CD8-positive, alpha-beta memory T cell (primary cell): ENCODE data around the gene LPA. TPM values are rescaled to one million over a fixed set of nuclear protein-coding genes. Genes with fewer than 3 reads are reported as not detected.
"Not testable (repeated sequence)": the region's sequence is repeated elsewhere in the genome, so short reads cannot be mapped to it uniquely, and the experiment has no call there.

Experiments used
- CTCF ChIA-PET: fragments of 350-600 bp; sonication (Branson Sonifier 250); formaldehyde crosslinking; loops from one replicate; lab custom pipeline; 2021; ENCODE audit warnings: antibody characterized with exemption; lab: Charles Lee
- POLR2A ChIA-PET: fragments of 350-600 bp; sonication (Branson Sonifier 250); formaldehyde crosslinking; loops from one replicate; lab custom pipeline; 2021; ENCODE audit warnings: antibody characterized with exemption; lab: Charles Lee
- DNase-seq, 5 donors: peaks; one replicate each; pipeline versions ENCODE4 v3.0.0 to v3.0.0-alpha.2; 2020 to 2022; ENCODE audit warnings: mixed read lengths in 1 of 5
- H3K27ac ChIP-seq: one replicate; pipeline ENCODE4 v1.7.0; 2013; ENCODE audit warnings: low read depth, mild to moderate bottlenecking, low read length, moderate library complexity
- H3K27me3 ChIP-seq: 2 replicates; pipeline ENCODE4 v1.7.0; 2013; ENCODE audit warnings: low read length, mild to moderate bottlenecking; ENCODE audit not compliant: insufficient read depth, poor library complexity, severe bottlenecking
- H3K36me3 ChIP-seq: 2 replicates; pipeline ENCODE4 v1.7.0; 2013; ENCODE audit warnings: mild to moderate bottlenecking, low read length, moderate library complexity; ENCODE audit not compliant: insufficient read depth
- H3K4me1 ChIP-seq: 2 replicates; pipeline ENCODE4 v1.7.0; 2013; ENCODE audit warnings: mild to moderate bottlenecking, low read length, moderate library complexity; ENCODE audit not compliant: insufficient read depth
- H3K4me3 ChIP-seq: 2 replicates; pipeline ENCODE4 v1.7.0; 2013; ENCODE audit warnings: mild to moderate bottlenecking, low read length
- H3K9me3 ChIP-seq: 2 replicates; pipeline ENCODE4 v1.7.0; 2013; ENCODE audit warnings: mild to moderate bottlenecking, low read length
- H3K27ac Mint-ChIP-seq, 8 donors: one replicate each; pipeline ENCODE4 v1.8.0; 2020 to 2021; ENCODE audit warnings: mixed read lengths in 8 of 8, mild to moderate bottlenecking in 6 of 8, inconsistent platforms in 3 of 8, moderate library complexity in 3 of 8
- H3K27me3 Mint-ChIP-seq, 2 donors: one replicate each; pipeline ENCODE4 v1.8.0; 2020 to 2021; ENCODE audit warnings: mixed read lengths in 2 of 2, mild to moderate bottlenecking in 1 of 2, moderate library complexity in 1 of 2
- H3K36me3 Mint-ChIP-seq, 3 donors: one replicate each; pipeline ENCODE4 v1.8.0; 2020 to 2021; ENCODE audit warnings: mixed read lengths in 3 of 3, inconsistent platforms in 1 of 3, mild to moderate bottlenecking in 1 of 3
- H3K4me1 Mint-ChIP-seq, 3 donors: one replicate each; pipeline ENCODE4 v1.8.0; 2020 to 2021; ENCODE audit warnings: mixed read lengths in 3 of 3, inconsistent platforms in 1 of 3, mild to moderate bottlenecking in 1 of 3
- H3K4me3 Mint-ChIP-seq, 7 donors: one replicate each; pipeline ENCODE4 v1.8.0; 2020 to 2021; ENCODE audit warnings: mixed read lengths in 7 of 7, mild to moderate bottlenecking in 6 of 7, moderate library complexity in 4 of 7, inconsistent platforms in 2 of 7
- H3K9me3 Mint-ChIP-seq, 5 donors: one replicate each; pipeline ENCODE4 v1.8.0; 2020 to 2022; ENCODE audit warnings: mixed read lengths in 5 of 5, mild to moderate bottlenecking in 3 of 5, moderate library complexity in 2 of 5, inconsistent platforms in 1 of 5
- polyA plus RNA-seq: library from polyadenylated mRNA; unstranded; fragments of 300-500 nt; fragmentation: Illumina TruSeq; gene quantifications from one replicate; pipeline ENCODE4 v1.2.3, GENCODE V29; 2021
- total RNA-seq, 2 experiments: library from RNA; stranded (reverse); gene quantifications; one replicate each; pipeline ENCODE4 v1.2.3, GENCODE V29; 2021

The LPA gene, protein sequence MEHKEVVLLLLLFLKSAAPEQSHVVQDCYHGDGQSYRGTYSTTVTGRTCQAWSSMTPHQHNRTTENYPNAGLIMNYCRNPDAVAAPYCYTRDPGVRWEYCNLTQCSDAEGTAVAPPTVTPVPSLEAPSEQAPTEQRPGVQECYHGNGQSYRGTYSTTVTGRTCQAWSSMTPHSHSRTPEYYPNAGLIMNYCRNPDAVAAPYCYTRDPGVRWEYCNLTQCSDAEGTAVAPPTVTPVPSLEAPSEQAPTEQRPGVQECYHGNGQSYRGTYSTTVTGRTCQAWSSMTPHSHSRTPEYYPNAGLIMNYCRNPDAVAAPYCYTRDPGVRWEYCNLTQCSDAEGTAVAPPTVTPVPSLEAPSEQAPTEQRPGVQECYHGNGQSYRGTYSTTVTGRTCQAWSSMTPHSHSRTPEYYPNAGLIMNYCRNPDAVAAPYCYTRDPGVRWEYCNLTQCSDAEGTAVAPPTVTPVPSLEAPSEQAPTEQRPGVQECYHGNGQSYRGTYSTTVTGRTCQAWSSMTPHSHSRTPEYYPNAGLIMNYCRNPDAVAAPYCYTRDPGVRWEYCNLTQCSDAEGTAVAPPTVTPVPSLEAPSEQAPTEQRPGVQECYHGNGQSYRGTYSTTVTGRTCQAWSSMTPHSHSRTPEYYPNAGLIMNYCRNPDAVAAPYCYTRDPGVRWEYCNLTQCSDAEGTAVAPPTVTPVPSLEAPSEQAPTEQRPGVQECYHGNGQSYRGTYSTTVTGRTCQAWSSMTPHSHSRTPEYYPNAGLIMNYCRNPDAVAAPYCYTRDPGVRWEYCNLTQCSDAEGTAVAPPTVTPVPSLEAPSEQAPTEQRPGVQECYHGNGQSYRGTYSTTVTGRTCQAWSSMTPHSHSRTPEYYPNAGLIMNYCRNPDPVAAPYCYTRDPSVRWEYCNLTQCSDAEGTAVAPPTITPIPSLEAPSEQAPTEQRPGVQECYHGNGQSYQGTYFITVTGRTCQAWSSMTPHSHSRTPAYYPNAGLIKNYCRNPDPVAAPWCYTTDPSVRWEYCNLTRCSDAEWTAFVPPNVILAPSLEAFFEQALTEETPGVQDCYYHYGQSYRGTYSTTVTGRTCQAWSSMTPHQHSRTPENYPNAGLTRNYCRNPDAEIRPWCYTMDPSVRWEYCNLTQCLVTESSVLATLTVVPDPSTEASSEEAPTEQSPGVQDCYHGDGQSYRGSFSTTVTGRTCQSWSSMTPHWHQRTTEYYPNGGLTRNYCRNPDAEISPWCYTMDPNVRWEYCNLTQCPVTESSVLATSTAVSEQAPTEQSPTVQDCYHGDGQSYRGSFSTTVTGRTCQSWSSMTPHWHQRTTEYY (N-terminal part only)
- not detected for total RNA-seq
- polyA plus RNA-seq: not detected

DNA sequence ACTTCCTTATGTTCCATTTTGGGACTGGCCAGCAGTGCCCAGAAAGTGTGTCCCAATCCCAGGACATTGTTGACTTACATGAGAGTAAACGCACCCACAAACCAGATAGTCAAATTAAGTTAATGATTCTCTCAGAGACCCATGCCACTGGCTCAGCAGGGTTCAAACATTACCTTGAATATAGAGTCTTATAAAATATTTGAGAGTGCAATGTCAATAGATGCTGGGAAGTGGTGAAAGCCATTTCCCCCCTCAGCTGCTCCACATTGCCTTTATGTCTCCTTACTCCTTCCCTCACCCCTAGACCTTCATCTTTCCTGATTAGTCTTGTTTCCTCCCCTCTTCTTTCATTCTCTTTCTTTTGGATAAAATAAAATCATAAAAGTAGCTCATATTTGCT, at the start of gene LPA:
LPA (minus strand) TSS at position 78 of the 400 bp plus-strand sequence; CDS start at position 17, 61 bp downstream.
- H3K4me3 ChIP-seq, CTCF ChIA-PET, H3K4me1 Mint-ChIP-seq, POLR2A ChIA-PET, H3K4me3 Mint-ChIP-seq, DNase-seq, H3K27ac ChIP-seq, H3K36me3 ChIP-seq, H3K27ac Mint-ChIP-seq, H3K36me3 Mint-ChIP-seq, H3K9me3 Mint-ChIP-seq, H3K9me3 ChIP-seq, H3K4me1 ChIP-seq, H3K27me3 ChIP-seq: not testable (repeated sequence)
- H3K27me3 Mint-ChIP-seq: peaks cover 4 to 23% of the 10 kb centered on the region in 2 donors

DNA sequence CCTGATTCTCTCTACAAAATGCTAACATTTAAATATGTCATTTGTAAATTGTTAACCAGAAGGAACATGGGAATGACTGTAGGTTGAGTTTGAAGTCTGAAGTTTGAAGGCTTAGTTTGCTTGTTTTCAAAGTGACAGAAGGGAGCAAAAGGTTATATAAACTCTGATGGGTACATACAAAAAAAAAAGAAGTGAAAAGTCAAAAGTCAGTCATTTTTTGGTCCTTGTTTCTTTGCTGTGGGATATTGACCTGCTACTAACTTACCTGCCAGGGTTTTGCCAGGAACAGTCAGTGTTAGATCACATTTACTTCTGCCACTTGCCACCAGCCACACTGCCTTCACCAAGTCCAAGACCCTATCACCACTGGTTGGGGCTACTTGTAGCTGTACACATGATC, 44.9 kb upstream of the LPA start:
- H3K27ac Mint-ChIP-seq, H3K27me3 ChIP-seq, CTCF ChIA-PET, H3K36me3 ChIP-seq, H3K4me1 Mint-ChIP-seq, DNase-seq, H3K9me3 ChIP-seq, POLR2A ChIA-PET, H3K4me1 ChIP-seq, H3K4me3 ChIP-seq, H3K4me3 Mint-ChIP-seq, H3K9me3 Mint-ChIP-seq, H3K27ac ChIP-seq, H3K36me3 Mint-ChIP-seq, H3K27me3 Mint-ChIP-seq: not testable (repeated sequence)

DNA sequence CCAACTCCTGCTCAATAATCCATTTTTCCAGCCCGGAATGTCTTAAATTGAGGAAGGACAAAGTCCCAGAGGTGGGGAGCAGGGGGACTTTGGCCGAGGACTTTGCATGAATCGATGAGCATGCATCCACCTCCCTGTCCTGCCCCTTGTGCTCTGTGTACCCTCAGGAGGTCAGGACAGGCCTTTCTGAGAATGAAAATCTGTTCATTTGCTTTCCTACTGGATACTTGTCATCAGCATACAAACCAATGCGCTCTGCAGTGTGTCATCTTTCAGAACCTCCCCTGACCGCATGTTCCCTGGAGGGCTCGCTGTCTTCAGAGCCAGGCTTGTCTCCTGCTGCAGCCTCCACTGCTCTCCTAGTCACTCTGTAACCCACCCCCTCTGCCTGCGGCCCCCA, 40.6 kb upstream of the LPA start:
- H3K27ac ChIP-seq, H3K27me3 ChIP-seq, H3K27ac Mint-ChIP-seq, H3K36me3 ChIP-seq, H3K4me3 Mint-ChIP-seq, POLR2A ChIA-PET, H3K4me3 ChIP-seq, H3K36me3 Mint-ChIP-seq, H3K9me3 ChIP-seq, H3K9me3 Mint-ChIP-seq, H3K4me1 ChIP-seq, H3K4me1 Mint-ChIP-seq, CTCF ChIA-PET, DNase-seq: not testable (repeated sequence)
- H3K27me3 Mint-ChIP-seq: peaks cover 15 to 16% of the 10 kb centered on the region in 2 donors

DNA sequence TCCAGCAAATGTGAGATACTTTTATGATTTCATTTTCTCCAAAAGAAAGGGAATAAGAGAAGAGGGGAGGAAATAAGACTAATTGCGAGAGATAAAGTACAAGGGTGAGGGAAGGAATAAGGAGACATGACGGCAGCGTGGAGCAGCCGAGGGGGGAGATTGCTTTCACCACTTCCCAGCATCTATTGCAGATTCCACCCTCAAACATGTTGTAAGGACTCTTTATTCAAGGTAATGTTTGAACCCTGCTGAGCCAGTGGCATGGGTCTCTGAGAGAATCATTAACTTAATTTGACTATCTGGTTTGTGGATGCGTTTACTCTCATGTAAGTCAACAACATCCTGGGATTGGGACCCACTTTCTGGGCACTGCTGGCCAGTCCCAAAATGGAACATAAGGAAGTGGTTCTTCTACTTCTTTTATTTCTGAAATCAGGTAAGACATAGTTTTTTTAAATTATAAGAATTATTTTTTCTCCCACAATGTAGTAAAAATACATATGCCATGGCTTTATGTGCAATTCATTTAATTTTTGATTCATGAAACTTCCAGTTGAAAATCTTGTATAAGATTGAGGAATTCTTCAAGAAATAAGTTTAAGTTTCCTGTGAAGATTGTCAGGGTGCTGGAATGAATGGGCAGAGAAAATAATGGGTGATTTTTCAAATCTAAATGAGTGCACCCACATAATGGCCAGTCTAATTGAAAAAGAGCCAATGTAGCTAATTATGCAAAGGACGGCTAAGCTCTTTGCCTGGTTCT, 38.0 kb upstream of the LPA start, which contains the start of gene PLG:
PLG (plus strand) TSS at position 327 of the 763 bp plus-strand sequence; CDS start at position 388, 61 bp downstream.
- H3K27ac Mint-ChIP-seq, H3K4me3 Mint-ChIP-seq, H3K4me1 ChIP-seq, H3K4me1 Mint-ChIP-seq, H3K9me3 ChIP-seq, POLR2A ChIA-PET, H3K27me3 ChIP-seq, H3K36me3 Mint-ChIP-seq, CTCF ChIA-PET, H3K27ac ChIP-seq, H3K36me3 ChIP-seq, H3K9me3 Mint-ChIP-seq, DNase-seq, H3K4me3 ChIP-seq: not testable (repeated sequence)
- H3K27me3 Mint-ChIP-seq: peaks cover 15 to 23% of the 10 kb centered on the region in 2 donors

DNA sequence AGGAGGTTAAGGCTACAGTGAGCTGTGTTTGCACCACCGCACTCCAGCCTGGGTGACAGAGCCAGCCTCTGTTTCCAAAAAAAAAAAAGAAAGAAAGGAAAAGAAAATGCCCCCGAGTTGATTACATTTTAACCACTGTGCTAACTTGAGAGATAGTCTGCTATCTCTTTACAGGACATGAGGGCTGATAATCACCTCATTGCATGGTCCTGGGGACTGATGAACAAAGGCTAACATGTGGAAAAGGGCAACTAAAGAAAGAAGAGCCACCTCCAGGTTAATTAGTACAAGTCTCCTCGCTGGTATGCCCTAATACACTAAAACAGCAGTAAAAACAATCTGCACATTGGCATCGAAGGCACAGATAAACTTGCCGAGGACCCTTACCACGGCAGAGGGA, 33.8 kb upstream of the LPA start:
- DNase-seq: no peak
- Mint-ChIP-seq H3K4me3 (no peak overlapping the region), H3K9me3 (no peaks in the 10 kb centered on the region), H3K36me3 (peaks cover 0 to 3% (median 0%) of the 10 kb centered on the region in 3 donors), H3K27ac (no peak overlapping the region), H3K4me1 (no peaks in the 10 kb centered on the region), H3K27me3 (peaks cover 10 to 14% of the 10 kb centered on the region in 2 donors)
- Histone ChIP-seq H3K36me3 (no peaks in the 10 kb centered on the region), H3K9me3 (no peaks in the 10 kb centered on the region), H3K4me3 (no peak overlapping the region), H3K27ac (no peak overlapping the region), H3K27me3 (no peaks in the 10 kb centered on the region), H3K4me1 (no peaks in the 10 kb centered on the region)
- POLR2A ChIA-PET: no interaction called here
- CTCF ChIA-PET: no interaction called here

DNA sequence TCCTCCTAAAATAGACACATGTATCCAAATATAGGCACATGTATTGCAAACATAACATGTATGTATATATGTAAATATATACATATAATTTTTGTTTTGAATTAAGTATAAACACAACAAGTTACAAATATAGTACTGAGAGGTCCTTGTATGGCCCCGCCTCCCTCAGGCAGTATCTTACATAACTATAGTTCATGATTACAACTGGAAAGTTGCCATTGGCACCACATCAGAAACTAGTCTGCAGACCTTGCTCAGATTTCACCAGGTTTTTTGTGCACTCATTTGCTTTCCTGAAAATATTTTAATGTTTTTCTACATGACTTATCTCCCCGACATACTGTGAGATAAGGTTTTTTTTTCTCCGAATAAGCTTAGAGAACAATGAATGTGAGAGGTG, 32.8 kb upstream of the LPA start:
- H3K4me1 Mint-ChIP-seq, H3K27ac ChIP-seq, H3K9me3 Mint-ChIP-seq, CTCF ChIA-PET, H3K36me3 Mint-ChIP-seq, H3K4me1 ChIP-seq, H3K36me3 ChIP-seq, H3K4me3 Mint-ChIP-seq, H3K9me3 ChIP-seq, POLR2A ChIA-PET, H3K4me3 ChIP-seq, DNase-seq, H3K27ac Mint-ChIP-seq, H3K27me3 ChIP-seq, H3K27me3 Mint-ChIP-seq: not testable (repeated sequence)

DNA sequence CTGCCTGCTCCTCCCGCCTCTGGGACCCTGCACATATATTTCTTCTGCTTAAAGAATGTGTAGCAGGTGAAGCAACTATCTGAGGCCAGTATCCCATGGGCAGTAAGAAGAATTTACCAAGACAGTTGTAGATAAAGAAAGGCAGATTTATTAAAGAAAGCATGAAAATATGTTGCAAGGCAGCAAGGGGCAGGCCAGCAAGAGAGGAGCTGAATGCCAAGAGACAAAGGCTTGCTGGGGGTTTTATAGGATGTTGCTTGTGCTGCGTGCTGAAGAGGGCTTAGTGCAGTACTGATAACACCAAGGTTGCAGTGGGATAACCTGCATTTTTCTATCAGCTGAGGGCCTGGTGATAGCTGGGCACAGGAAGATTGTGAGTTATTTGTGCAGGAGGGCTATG, 31.5 kb upstream of the LPA start:
- H3K36me3 Mint-ChIP-seq, CTCF ChIA-PET, H3K4me3 ChIP-seq, H3K4me1 Mint-ChIP-seq, H3K27me3 ChIP-seq, H3K36me3 ChIP-seq, H3K4me3 Mint-ChIP-seq, DNase-seq, H3K9me3 Mint-ChIP-seq, H3K4me1 ChIP-seq, H3K27ac ChIP-seq, H3K27ac Mint-ChIP-seq, H3K27me3 Mint-ChIP-seq, POLR2A ChIA-PET, H3K9me3 ChIP-seq: not testable (repeated sequence)
